Measurements from ENCODE around the gene AQP6.
"Not testable (repeated sequence)": the region's sequence is repeated elsewhere in the genome, so short reads cannot be mapped to it uniquely, and the experiment has no call there.

The AQP6 gene

GRCh38 chr12:49973361-49973830 is 649 bp downstream of the AQP6 start:
- DNase-seq = no peak

- DNase-seq = no peak
Observed at GRCh38 chr12:49974231-49974675, 1.5 kb downstream of the AQP6 start.

DNA sequence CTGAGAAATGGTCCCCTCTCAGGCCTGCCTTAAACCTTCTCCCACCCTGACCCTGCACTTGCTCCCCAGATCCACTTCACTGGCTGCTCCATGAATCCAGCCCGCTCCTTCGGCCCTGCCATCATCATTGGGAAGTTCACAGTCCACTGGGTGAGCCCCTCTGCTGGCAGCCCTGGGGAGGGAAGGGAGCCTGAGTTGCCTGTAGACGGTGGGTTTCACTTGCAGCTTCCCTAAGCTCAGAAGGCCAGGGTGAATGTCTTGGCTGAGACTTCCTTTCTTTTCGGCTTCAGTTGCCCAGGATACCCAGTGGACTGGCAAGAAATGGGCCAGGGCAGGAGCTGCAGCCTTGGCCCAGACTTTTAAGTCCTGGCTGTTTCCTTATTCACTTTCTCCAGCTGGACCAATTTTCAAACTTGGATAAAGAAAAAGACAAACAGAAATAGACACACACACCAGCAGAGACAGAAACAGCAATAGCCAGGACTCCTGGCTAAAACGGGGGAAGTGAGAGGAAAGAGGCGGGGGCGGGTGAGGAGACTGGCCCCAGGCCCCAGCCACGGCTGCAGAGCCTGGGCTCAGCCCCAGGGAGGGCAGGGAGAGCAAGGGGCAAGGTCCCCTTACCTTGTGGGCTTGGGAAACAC is 2.0 kb downstream of the AQP6 start:
- DNase-seq = no peak

- DNase-seq = no peak
Observed at GRCh38 chr12:49975318-49975761, 2.6 kb downstream of the AQP6 start.

GRCh38 chr12:49976557-49976956 is 3.8 kb downstream of the AQP6 start:
- no peak for DNase-seq

GRCh38 chr12:49978125-49978524 is 5.4 kb downstream of the AQP6 start:
- DNase-seq = no peak

DNA sequence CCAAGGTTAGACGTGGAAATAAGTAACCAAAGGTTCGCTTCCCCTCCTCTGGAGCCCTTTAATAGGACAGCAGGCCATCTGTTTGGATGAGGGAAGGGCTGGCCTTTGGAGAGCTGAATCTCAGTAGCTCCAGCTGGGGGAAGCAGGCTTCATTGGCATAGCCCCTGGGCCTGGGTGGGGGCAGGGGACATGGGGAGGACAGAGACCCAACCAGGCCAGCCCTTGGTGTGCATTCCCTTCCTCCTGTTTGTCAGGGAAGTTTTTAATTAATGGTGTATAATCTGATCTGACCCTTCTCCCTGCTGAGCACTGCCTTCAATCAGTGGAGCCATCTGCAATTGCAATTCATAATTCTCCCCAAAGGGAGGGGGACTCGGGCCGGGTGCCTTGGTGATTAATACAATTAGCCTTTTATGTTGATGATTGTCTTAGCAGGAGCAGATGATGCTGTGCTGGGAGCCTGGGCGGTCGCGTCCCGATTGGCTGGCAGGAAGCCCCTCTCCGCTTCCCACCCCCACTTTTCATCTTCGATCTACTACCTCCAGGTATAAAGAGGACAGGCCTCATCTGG is 6.4 kb downstream of the AQP6 start:
- DNase-seq = no peak

- DNase-seq = no peak
Observed at GRCh38 chr12:49979791-49980190, 7.0 kb downstream of the AQP6 start.

GRCh38 chr12:49980501-49981349 is 8.0 kb downstream of the AQP6 start:
- DNase-seq = no peak

- DNase-seq = no peak
Observed at GRCh38 chr12:49982246-49983087, 9.7 kb downstream of the AQP6 start.

DNA sequence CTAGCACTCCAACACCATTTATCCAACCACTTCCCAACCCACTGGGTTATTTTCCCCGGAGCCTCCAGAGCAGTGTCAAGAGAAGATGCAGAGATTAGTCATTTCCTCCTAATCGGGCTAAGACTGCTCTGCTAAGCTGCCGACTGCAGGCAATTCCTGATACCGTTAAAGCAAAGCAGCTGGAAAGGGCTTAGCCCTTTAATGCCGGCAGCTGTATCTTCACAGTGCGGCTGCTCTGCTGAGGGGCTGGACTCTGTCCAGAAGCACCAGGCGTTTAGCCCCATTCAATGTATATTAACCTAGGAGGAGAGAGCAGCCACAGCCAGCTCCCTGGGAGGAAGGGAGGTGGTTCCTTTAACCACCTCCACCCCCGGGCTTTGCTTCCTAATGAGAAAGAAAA is 11.1 kb downstream of the AQP6 start:
- no peak for DNase-seq

- no peak for DNase-seq
Observed at GRCh38 chr12:49984476-49985359, 12.0 kb downstream of the AQP6 start.

GRCh38 chr12:49985981-49986380 is 13.2 kb downstream of the AQP6 start:
- no peak for DNase-seq

GRCh38 chr12:49986476-49986875 is 13.7 kb downstream of the AQP6 start:
- not testable (repeated sequence) for DNase-seq

GRCh38 chr12:49987625-49988303 is 15.0 kb downstream of the AQP6 start:
- no peak for DNase-seq

GRCh38 chr12:49989400-49989799 is 16.7 kb downstream of the AQP6 start:
- DNase-seq = not testable (repeated sequence)

DNA sequence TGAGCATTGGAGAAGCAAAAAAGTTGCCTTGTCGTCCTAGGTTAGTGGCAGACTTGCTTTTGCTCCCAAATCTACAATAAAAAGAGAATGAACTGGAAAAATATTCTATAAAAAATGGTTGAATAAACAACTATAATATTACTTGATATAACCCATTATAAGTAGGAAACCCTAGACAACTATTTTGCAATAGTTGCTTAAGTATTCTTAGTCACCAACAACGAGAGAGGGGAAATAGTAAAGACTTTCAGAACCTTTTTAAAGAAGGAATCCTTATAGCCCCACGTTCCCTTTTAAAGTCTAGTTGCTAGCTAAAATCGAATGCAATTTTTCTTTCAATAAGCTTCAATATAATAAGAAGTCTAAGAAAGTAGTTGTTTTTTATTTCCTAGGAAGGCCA is 17.5 kb downstream of the AQP6 start:
- no peak for DNase-seq

GRCh38 chr12:49998453-49998852 is 25.7 kb downstream of the AQP6 start:
- no peak for DNase-seq

- no peak for DNase-seq
Observed at GRCh38 chr12:50003595-50003994, 30.8 kb downstream of the AQP6 start.

- DNase-seq = no peak
Observed at GRCh38 chr12:50004696-50005095, 31.9 kb downstream of the AQP6 start.

- DNase-seq = no peak
Observed at GRCh38 chr12:50005175-50005574, 32.4 kb downstream of the AQP6 start.

Data from activated CD4-positive, alpha-beta T cell treated with anti-CD3 and anti-CD28 coated beads, Interleukin-2, amount 50 U/mL, for 1 hour (primary cell).